ENCODE results near the gene TTYH2.

DNA sequence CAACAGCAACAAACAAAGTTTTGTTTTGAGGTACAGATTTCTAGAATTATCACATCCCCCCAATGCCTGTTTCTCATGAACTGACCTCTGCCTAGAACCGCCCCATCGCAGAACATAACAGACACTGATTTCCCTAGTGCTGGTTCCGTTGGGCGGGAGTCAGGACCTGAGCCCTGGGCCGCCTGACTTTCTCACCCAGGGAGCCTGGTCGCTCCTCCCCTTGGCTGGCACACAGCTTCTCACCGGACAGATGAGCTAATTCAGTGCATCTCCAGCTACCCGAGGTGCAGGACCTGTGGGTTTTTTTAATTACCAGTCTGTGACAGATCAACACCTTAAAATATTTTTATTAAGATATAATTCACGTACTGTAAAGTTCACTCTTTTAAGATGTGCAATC lies 30.0 kb upstream of the TTYH2 start:
- TF ChIP-seq EZH2phosphoT487 (IDR thresholded peaks at IDR 0.05; ENCODE audit: insufficient read depth, low read depth) (no peak), EZH2 (IDR thresholded peaks at IDR 0.05; ENCODE audit: insufficient read depth, poor library complexity, severe bottlenecking) (no peak)
